ENCODE results near the gene FAHD2B.
"Not testable (repeated sequence)": the region's sequence is repeated elsewhere in the genome, so short reads cannot be mapped to it uniquely, and the experiment has no call there.

FAHD2B gene

DNA sequence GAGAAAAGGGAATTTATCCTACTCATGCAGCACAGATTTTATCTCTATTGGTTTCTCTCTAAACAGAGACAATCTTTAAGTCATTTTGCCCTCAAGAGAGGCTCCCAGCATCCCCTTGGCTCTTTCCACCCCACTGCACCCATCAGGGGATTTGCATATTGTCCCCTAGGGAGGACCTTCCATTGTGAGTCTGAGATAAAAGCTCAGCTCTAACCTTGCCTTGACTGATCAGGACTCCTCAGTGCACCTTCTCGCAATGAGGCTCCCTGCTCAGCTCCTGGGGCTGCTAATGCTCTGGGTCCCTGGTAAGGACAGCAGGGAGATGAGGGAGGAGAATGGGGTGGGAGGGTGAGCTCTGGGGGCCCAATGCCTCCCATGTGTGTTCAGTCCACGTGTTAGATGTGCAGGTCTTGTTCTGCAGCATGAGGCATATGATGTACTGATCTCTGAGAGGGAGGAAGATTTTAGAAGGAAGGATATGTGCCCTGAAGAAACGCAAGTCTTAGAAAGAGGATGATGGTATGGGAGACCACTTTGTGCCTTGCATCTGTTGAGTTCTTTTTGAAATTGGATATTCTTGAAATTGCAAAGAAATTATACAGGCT is 48.7 kb downstream of the FAHD2B start:
- TF ChIP-seq ZIC2 (tag by site-specific recombination; IDR thresholded peaks at IDR 0.05): peak; percentile 48
- H3K4me1 ChIP-seq (ENCODE audit: control insufficient read depth, insufficient read depth, low read length); H3K36me3 ChIP-seq (ENCODE audit: control insufficient read depth in 2 of 2, insufficient read depth in 1 of 2, low read length in 2 of 2); H3K4me3 ChIP-seq (ENCODE audit: low read depth, low read length); H3K27ac ChIP-seq (ENCODE audit: extremely low read depth, low read depth, low read length); H3K9me3 ChIP-seq (ENCODE audit: control insufficient read depth, insufficient read depth, low read depth, low read length); CTCF ChIA-PET; POLR2A ChIA-PET: not testable (repeated sequence)

Data from HEK293 (cell line).